Caco-2 (cell line): Measurements from ENCODE around the gene APOBEC3F. TPM values are rescaled to one million over a fixed set of nuclear protein-coding genes. Genes with fewer than 3 reads are reported as not detected.

Experiments
- BruUV-seq: library from RNA; stranded (reverse); fragments of 400-500 nt; replicated peaks from 2 replicates; lab custom pipeline; 2021; lab: Mats Ljungman, UMichigan
- CTCF ChIA-PET: fragments of 300-600 bp; sonication (Branson Sonifier 250); formaldehyde crosslinking; loops from one replicate; lab custom pipeline; 2022; ENCODE audit warnings: antibody characterized with exemption; lab: Charles Lee
- POLR2A ChIA-PET: fragments of 300-600 bp; sonication (Branson Sonifier 250); formaldehyde crosslinking; loops from one replicate; lab custom pipeline; 2022; ENCODE audit warnings: antibody characterized with exemption; lab: Charles Lee
- DNase-seq, 2 experiments: peaks; one replicate each; pipeline versions ENCODE4 v3.0.0 to v3.0.0-alpha.2; 2020 to 2022
- H3K27me3 ChIP-seq: replicated peaks from 2 replicates; pipeline ENCODE4 v1.6.0; 2011; ENCODE audit warnings: low read length; ENCODE audit not compliant: control insufficient read depth, insufficient read depth
- H3K36me3 ChIP-seq: 2 replicates; pipeline ENCODE4 v1.5.1; 2011; ENCODE audit warnings: low read length; ENCODE audit not compliant: control insufficient read depth, insufficient read depth
- H3K4me1 ChIP-seq: fragments of 250-450 bp; sonication (Bioruptor Pico); 2 replicates; pipeline ENCODE4 v1.5.1; 2020; ENCODE audit warnings: mild to moderate bottlenecking
- H3K4me3 ChIP-seq: 2 replicates; pipeline ENCODE4 v1.5.1; 2011; ENCODE audit warnings: low read depth, mild to moderate bottlenecking, control low read depth, low read length
- H3K9me3 ChIP-seq: fragments of 250-450 bp; sonication (Bioruptor Pico); 2 replicates; pipeline ENCODE4 v1.5.1; 2020; ENCODE audit warnings: mild to moderate bottlenecking, moderate library complexity
- H3K27ac Mint-ChIP-seq: one replicate; pipeline ENCODE4 v1.8.0; 2022; ENCODE audit warnings: mixed read lengths; ENCODE audit not compliant: unreplicated experiment
- H3K27me3 Mint-ChIP-seq: one replicate; pipeline ENCODE4 v1.8.0; 2022; ENCODE audit warnings: mixed read lengths; ENCODE audit not compliant: insufficient read depth, unreplicated experiment
- H3K36me3 Mint-ChIP-seq: one replicate; pipeline ENCODE4 v1.8.0; 2022; ENCODE audit warnings: mild to moderate bottlenecking, mixed read lengths; ENCODE audit not compliant: insufficient read depth, unreplicated experiment
- H3K4me1 Mint-ChIP-seq: one replicate; pipeline ENCODE4 v1.8.0; 2022; ENCODE audit warnings: low read depth, mixed read lengths; ENCODE audit not compliant: unreplicated experiment
- H3K4me3 Mint-ChIP-seq: one replicate; pipeline ENCODE4 v1.8.0; 2022; ENCODE audit warnings: mild to moderate bottlenecking, moderate library complexity, mixed read lengths; ENCODE audit not compliant: unreplicated experiment
- H3K9me3 Mint-ChIP-seq: one replicate; pipeline ENCODE4 v1.8.0; 2022; ENCODE audit warnings: mixed read lengths; ENCODE audit not compliant: unreplicated experiment
- intact Hi-C: fragments of 100-400 bp; cut with micrococcal nuclease; formaldehyde crosslinking; loops from one replicate; pipeline ENCODE4 v1.10.0; 2022; ENCODE audit not compliant: unreplicated experiment
- total RNA-seq: library from RNA; stranded (reverse); gene quantifications from 2 replicates; pipeline ENCODE4 v1.2.3, GENCODE V29; 2022
- TF ChIP-seq, protein P1 (sequence below), 2 experiments: fragments of 200-600 bp in 1 of 2; IDR thresholded peaks; 1 replicate in 1 of 2; 2 replicates in 1 of 2; pipeline versions ENCODE4 v1.5.1 to v1.8.0; 2011 to 2022; ENCODE audit warnings: antibody characterized with exemption in 1 of 2, control low read depth in 1 of 2, inconsistent platforms in 1 of 2, low read depth in 1 of 2, low read length in 1 of 2, mild to moderate bottlenecking in 1 of 2, moderate library complexity in 1 of 2; ENCODE audit not compliant: insufficient read depth in 1 of 2, severe bottlenecking in 1 of 2, unreplicated experiment in 1 of 2

The APOBEC3F gene
- total RNA-seq, 1 experiment from 2014 or later = 7.8 TPM

DNA sequence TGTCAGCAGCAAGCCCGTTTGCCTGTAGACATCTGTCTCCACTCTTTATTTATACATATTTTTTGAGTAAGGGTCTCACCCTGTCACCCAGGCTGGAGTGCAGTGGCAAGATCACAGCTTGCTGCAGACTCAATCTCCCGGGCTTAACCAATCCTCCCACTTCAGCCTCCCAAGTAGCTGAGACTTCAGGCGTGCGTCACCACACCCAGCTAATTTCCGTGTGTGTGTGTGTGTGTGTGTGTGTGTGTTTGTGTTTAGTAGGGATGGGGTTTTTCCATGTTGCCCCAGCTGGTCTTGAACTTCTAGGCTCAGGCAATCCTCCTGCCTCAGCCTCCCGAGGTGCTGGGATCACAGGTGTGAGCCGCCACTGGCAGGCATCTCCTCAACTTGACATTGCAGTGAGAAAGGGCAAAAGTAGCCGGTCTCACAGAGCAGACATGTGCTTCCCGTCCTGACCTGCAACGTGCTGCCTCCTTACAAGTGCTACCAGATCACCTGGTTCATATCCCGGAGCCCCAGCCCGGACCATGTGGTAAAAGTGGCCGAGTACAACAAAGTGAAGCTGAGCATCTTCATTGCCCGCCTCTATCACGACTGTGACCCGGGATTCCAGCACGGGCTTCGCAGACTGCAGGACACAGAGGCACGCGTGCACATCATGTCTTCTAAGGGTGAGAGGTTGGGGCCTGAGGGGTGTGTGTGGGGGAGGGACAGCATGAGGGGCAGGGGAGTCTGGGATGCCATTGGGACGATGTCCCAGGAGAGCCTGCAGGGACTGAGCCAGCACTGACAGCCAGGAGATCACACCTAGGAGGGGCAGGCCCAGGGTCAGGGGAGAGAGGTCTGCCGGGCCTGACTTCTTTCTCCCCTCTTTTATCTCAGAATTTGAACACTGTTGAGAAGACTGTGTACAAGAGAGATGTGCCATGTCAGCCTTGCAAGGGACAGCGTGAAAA is 50.7 kb downstream of the APOBEC3F start:
- Histone ChIP-seq H3K4me3 (no peak overlapping the region), H3K36me3 (no peaks in the 10 kb centered on the region), H3K27me3 (no peaks in the 10 kb centered on the region), H3K4me1 (no peaks in the 10 kb centered on the region), H3K9me3 (no peaks in the 10 kb centered on the region)
- intact Hi-C loops = no loop called here
- peaks cover 7% of the 10 kb centered on the region for H3K4me1 Mint-ChIP-seq
- POLR2A ChIA-PET = no interaction called here
- no TSS peak for BruUV-seq
- DNase-seq = no peak
- no peaks in the 10 kb centered on the region for H3K36me3 Mint-ChIP-seq
- no peak overlapping the region for H3K4me3 Mint-ChIP-seq
- CTCF ChIA-PET = no interaction called here
- no peak overlapping the region for H3K27ac Mint-ChIP-seq
- TF ChIP-seq, protein P1, sequence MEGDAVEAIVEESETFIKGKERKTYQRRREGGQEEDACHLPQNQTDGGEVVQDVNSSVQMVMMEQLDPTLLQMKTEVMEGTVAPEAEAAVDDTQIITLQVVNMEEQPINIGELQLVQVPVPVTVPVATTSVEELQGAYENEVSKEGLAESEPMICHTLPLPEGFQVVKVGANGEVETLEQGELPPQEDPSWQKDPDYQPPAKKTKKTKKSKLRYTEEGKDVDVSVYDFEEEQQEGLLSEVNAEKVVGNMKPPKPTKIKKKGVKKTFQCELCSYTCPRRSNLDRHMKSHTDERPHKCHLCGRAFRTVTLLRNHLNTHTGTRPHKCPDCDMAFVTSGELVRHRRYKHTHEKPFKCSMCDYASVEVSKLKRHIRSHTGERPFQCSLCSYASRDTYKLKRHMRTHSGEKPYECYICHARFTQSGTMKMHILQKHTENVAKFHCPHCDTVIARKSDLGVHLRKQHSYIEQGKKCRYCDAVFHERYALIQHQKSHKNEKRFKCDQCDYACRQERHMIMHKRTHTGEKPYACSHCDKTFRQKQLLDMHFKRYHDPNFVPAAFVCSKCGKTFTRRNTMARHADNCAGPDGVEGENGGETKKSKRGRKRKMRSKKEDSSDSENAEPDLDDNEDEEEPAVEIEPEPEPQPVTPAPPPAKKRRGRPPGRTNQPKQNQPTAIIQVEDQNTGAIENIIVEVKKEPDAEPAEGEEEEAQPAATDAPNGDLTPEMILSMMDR (IDR thresholded peaks at IDR 0.05; ENCODE audit: insufficient read depth in 1 of 2, low read depth in 1 of 2, low read length in 1 of 2, severe bottlenecking in 1 of 2, unreplicated experiment in 1 of 2) = no peak
- H3K27me3 Mint-ChIP-seq = no peaks in the 10 kb centered on the region
- H3K9me3 Mint-ChIP-seq = no peaks in the 10 kb centered on the region

- H3K27me3 Mint-ChIP-seq = no peaks in the 10 kb centered on the region
- no peak overlapping the region for H3K4me3 Mint-ChIP-seq
- intact Hi-C loops = no loop called here
- no peak for DNase-seq
- Histone ChIP-seq H3K4me3 (no peak overlapping the region), H3K27me3 (no peaks in the 10 kb centered on the region), H3K9me3 (no peaks in the 10 kb centered on the region), H3K36me3 (no peaks in the 10 kb centered on the region), H3K4me1 (no peaks in the 10 kb centered on the region)
- H3K36me3 Mint-ChIP-seq = no peaks in the 10 kb centered on the region
- H3K4me1 Mint-ChIP-seq = peaks cover 7% of the 10 kb centered on the region
- H3K27ac Mint-ChIP-seq = no peak overlapping the region
- CTCF ChIA-PET = no interaction called here
- H3K9me3 Mint-ChIP-seq = no peaks in the 10 kb centered on the region
- BruUV-seq = no TSS peak
- POLR2A ChIA-PET = no interaction called here
- TF ChIP-seq, protein P1 (IDR thresholded peaks at IDR 0.05; ENCODE audit: insufficient read depth in 1 of 2, low read depth in 1 of 2, low read length in 1 of 2, severe bottlenecking in 1 of 2, unreplicated experiment in 1 of 2) = no peak
Observed at GRCh38 chr22:39092111-39092862, 51.6 kb downstream of the APOBEC3F start.

GRCh38 chr22:39094717-39095389 is 54.2 kb downstream of the APOBEC3F start:
- Histone ChIP-seq H3K36me3 (no peaks in the 10 kb centered on the region), H3K9me3 (no peaks in the 10 kb centered on the region), H3K4me1 (no peaks in the 10 kb centered on the region), H3K4me3 (no peak overlapping the region), H3K27me3 (no peaks in the 10 kb centered on the region)
- Mint-ChIP-seq H3K9me3 (no peaks in the 10 kb centered on the region), H3K27me3 (no peaks in the 10 kb centered on the region), H3K4me1 (no peaks in the 10 kb centered on the region), H3K27ac (no peak overlapping the region), H3K4me3 (no peak overlapping the region), H3K36me3 (no peaks in the 10 kb centered on the region)
- ChIA-PET CTCF (interaction anchor here (0.5 kb wide), 1 partner anchor 1160 kb away, joined by 6 read pairs; no protein-coding TSS in a partner anchor), POLR2A (no interaction called here)
- TF ChIP-seq, protein P1 (IDR thresholded peaks at IDR 0.05; ENCODE audit: insufficient read depth in 1 of 2, low read depth in 1 of 2, low read length in 1 of 2, severe bottlenecking in 1 of 2, unreplicated experiment in 1 of 2) = no peak
- DNase-seq = no peak
- no TSS peak for BruUV-seq
- intact Hi-C loops = no loop called here
